ENCODE measurements around the gene DPP3.

DPP3 gene

DNA sequence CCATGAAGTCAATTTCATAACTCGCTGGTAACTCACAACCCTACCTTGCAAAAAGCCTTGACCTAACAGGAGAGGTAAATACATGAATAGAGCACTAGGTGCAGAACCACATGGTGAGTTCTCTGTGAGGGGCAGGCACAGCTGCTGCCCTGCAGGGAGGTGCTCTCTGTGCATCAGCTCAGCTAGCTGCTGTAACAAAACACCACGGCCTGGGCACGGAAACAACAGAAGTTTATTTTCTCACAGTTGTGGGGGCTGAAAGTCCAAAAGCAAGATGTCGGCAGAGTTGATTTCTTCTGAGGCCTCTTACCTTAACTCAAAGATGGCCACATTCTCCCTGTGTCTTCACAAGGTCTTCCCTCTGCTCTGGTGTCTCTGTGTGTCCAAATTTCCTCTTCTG is 28.6 kb upstream of the DPP3 start (continued):
- TF ChIP-seq, protein P1, sequence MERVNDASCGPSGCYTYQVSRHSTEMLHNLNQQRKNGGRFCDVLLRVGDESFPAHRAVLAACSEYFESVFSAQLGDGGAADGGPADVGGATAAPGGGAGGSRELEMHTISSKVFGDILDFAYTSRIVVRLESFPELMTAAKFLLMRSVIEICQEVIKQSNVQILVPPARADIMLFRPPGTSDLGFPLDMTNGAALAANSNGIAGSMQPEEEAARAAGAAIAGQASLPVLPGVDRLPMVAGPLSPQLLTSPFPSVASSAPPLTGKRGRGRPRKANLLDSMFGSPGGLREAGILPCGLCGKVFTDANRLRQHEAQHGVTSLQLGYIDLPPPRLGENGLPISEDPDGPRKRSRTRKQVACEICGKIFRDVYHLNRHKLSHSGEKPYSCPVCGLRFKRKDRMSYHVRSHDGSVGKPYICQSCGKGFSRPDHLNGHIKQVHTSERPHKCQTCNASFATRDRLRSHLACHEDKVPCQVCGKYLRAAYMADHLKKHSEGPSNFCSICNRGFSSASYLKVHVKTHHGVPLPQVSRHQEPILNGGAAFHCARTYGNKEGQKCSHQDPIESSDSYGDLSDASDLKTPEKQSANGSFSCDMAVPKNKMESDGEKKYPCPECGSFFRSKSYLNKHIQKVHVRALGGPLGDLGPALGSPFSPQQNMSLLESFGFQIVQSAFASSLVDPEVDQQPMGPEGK (CRISPR knock-in tag; IDR thresholded peaks at IDR 0.05; ENCODE audit: borderline replicate concordance), result no peak
- TF ChIP-seq ZFP3 (CRISPR knock-in tag; IDR thresholded peaks at IDR 0.05) (no peak), ISL1 (CRISPR knock-in tag; IDR thresholded peaks at IDR 0.05) (no peak)

DNA sequence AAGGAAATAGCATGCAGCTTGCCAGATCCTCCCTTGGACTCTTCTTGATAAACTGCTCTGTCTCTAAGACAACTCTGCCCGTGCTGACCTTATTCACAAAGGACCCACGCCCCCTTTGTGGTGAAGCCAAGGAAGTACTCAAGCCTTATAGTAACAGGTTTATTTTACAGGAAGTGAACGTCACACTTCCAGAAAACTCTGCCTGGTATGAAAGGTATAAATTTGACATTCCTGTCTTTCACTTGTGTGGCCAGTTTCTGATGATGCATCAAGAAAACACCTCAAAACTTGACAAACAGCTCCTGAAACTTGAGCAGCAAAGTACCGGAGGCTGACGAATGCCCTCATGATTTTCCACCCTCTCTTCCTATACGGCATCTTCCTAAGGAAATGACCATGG is 26.0 kb upstream of the DPP3 start:
- peak; percentile 49; the same call in 2 of the 3 replicates for ATAC-seq
- TF ChIP-seq, protein P2, sequence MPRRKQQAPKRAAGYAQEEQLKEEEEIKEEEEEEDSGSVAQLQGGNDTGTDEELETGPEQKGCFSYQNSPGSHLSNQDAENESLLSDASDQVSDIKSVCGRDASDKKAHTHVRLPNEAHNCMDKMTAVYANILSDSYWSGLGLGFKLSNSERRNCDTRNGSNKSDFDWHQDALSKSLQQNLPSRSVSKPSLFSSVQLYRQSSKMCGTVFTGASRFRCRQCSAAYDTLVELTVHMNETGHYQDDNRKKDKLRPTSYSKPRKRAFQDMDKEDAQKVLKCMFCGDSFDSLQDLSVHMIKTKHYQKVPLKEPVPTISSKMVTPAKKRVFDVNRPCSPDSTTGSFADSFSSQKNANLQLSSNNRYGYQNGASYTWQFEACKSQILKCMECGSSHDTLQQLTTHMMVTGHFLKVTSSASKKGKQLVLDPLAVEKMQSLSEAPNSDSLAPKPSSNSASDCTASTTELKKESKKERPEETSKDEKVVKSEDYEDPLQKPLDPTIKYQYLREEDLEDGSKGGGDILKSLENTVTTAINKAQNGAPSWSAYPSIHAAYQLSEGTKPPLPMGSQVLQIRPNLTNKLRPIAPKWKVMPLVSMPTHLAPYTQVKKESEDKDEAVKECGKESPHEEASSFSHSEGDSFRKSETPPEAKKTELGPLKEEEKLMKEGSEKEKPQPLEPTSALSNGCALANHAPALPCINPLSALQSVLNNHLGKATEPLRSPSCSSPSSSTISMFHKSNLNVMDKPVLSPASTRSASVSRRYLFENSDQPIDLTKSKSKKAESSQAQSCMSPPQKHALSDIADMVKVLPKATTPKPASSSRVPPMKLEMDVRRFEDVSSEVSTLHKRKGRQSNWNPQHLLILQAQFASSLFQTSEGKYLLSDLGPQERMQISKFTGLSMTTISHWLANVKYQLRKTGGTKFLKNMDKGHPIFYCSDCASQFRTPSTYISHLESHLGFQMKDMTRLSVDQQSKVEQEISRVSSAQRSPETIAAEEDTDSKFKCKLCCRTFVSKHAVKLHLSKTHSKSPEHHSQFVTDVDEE (CRISPR knock-in tag; IDR thresholded peaks at IDR 0.05), result no peak
- TF ChIP-seq ISL1 (CRISPR knock-in tag; IDR thresholded peaks at IDR 0.05), result no peak
- no peak for TF ChIP-seq ZNF565 (CRISPR knock-in tag; conservative IDR thresholded peaks at IDR 0.05; ENCODE audit: low read depth)
- TF ChIP-seq CSDC2 (CRISPR knock-in tag; IDR thresholded peaks at IDR 0.05), result no peak
- TF ChIP-seq, protein P3, sequence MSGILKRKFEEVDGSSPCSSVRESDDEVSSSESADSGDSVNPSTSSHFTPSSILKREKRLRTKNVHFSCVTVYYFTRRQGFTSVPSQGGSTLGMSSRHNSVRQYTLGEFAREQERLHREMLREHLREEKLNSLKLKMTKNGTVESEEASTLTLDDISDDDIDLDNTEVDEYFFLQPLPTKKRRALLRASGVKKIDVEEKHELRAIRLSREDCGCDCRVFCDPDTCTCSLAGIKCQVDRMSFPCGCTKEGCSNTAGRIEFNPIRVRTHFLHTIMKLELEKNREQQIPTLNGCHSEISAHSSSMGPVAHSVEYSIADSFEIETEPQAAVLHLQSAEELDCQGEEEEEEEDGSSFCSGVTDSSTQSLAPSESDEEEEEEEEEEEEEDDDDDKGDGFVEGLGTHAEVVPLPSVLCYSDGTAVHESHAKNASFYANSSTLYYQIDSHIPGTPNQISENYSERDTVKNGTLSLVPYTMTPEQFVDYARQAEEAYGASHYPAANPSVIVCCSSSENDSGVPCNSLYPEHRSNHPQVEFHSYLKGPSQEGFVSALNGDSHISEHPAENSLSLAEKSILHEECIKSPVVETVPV (CRISPR knock-in tag; IDR thresholded peaks at IDR 0.05), result no peak
- TF ChIP-seq, protein P4, sequence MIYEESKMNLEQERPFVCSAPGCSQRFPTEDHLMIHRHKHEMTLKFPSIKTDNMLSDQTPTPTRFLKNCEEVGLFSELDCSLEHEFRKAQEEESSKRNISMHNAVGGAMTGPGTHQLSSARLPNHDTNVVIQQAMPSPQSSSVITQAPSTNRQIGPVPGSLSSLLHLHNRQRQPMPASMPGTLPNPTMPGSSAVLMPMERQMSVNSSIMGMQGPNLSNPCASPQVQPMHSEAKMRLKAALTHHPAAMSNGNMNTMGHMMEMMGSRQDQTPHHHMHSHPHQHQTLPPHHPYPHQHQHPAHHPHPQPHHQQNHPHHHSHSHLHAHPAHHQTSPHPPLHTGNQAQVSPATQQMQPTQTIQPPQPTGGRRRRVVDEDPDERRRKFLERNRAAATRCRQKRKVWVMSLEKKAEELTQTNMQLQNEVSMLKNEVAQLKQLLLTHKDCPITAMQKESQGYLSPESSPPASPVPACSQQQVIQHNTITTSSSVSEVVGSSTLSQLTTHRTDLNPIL (CRISPR knock-in tag; IDR thresholded peaks at IDR 0.05; ENCODE audit: low read depth), result no peak
- no peak for TF ChIP-seq PPARA (CRISPR knock-in tag; IDR thresholded peaks at IDR 0.05; ENCODE audit: borderline replicate concordance)
- no peak for TF ChIP-seq ZFP30 (CRISPR knock-in tag; IDR thresholded peaks at IDR 0.05)
- no peak for TF ChIP-seq TCF4 (CRISPR knock-in tag; IDR thresholded peaks at IDR 0.05; ENCODE audit: borderline replicate concordance)
- no peak for TF ChIP-seq TOX (CRISPR knock-in tag; IDR thresholded peaks at IDR 0.05; ENCODE audit: borderline replicate concordance)
- no peak for TF ChIP-seq ESRRG (CRISPR knock-in tag; IDR thresholded peaks at IDR 0.05)
- no peak for TF ChIP-seq ZNF70 (CRISPR knock-in tag; IDR thresholded peaks at IDR 0.05)
- no peak for TF ChIP-seq OSR1 (CRISPR knock-in tag; IDR thresholded peaks at IDR 0.05)
- TF ChIP-seq ZFP3 (CRISPR knock-in tag; IDR thresholded peaks at IDR 0.05), result no peak
- TF ChIP-seq RARB (CRISPR knock-in tag; IDR thresholded peaks at IDR 0.05), result no peak
- TF ChIP-seq ARNTL (CRISPR knock-in tag; IDR thresholded peaks at IDR 0.05; ENCODE audit: borderline replicate concordance, low read depth), result no peak

DNA sequence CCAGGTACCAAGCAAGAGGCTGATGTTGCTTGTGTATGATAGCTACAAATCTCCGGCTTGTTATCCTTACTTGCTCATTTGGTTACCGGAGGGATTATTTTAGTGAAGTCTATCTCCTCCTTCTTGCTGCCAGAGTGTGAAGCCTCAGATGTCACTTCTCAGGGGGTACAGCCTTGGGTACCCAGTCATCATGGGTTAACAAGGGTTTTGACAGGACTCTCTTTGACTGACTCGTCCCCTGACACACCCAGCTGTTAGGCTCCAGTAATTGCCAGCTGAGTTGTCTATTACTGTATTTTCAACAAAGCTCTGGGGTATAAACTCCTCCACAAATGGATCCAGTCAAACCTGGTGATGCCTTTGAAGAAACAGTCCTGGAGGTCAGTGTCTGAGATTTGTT is 25.4 kb upstream of the DPP3 start:
- TF ChIP-seq CSDC2 (CRISPR knock-in tag; IDR thresholded peaks at IDR 0.05) (no peak), TCF4 (CRISPR knock-in tag; IDR thresholded peaks at IDR 0.05; ENCODE audit: borderline replicate concordance) (no peak), BACH2 (CRISPR knock-in tag; IDR thresholded peaks at IDR 0.05; ENCODE audit: borderline replicate concordance) (no peak), ZNF565 (CRISPR knock-in tag; conservative IDR thresholded peaks at IDR 0.05; ENCODE audit: low read depth) (no peak), OSR1 (CRISPR knock-in tag; IDR thresholded peaks at IDR 0.05) (no peak)
- ATAC-seq, result no peak; the same call in 2 of the 3 replicates

DNA sequence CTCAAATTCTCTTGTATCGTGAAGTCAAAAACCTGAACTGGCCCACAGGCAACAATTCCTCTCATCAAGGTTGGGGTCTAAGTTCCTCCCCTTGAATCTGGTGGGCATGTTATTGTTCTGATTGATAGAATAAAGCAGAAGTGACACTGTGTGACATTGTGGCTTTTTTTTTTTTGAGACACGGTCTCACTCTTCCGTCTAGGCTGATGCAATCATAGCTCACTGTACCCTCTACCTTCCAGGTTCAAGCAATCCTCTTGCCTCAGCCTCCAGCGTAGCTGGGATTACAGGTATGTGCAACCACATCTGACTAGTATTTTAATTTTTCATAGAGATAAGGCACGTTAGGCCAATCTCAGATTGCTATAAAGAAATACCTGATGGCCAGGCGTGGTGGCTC is 22.4 kb upstream of the DPP3 start:
- ATAC-seq, result no peak
- TF ChIP-seq ZC3H10 (CRISPR knock-in tag; IDR thresholded peaks at IDR 0.05), result no peak
- TF ChIP-seq ZNF8 (CRISPR knock-in tag; IDR thresholded peaks at IDR 0.05), result no peak
- TF ChIP-seq GLIS3 (CRISPR knock-in tag; IDR thresholded peaks at IDR 0.05), result no peak
- no peak for TF ChIP-seq ZFP30 (CRISPR knock-in tag; IDR thresholded peaks at IDR 0.05)
- TF ChIP-seq RARB (CRISPR knock-in tag; IDR thresholded peaks at IDR 0.05), result no peak
- TF ChIP-seq, protein P4 (CRISPR knock-in tag; IDR thresholded peaks at IDR 0.05; ENCODE audit: low read depth), result no peak
- TF ChIP-seq, protein P5, sequence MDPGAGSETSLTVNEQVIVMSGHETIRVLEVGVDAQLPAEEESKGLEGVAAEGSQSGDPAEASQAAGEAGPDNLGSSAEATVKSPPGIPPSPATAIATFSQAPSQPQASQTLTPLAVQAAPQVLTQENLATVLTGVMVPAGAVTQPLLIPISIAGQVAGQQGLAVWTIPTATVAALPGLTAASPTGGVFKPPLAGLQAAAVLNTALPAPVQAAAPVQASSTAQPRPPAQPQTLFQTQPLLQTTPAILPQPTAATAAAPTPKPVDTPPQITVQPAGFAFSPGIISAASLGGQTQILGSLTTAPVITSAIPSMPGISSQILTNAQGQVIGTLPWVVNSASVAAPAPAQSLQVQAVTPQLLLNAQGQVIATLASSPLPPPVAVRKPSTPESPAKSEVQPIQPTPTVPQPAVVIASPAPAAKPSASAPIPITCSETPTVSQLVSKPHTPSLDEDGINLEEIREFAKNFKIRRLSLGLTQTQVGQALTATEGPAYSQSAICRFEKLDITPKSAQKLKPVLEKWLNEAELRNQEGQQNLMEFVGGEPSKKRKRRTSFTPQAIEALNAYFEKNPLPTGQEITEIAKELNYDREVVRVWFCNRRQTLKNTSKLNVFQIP (CRISPR knock-in tag; IDR thresholded peaks at IDR 0.05; ENCODE audit: borderline replicate concordance, low read depth), result no peak
- TF ChIP-seq ZNF565 (CRISPR knock-in tag; conservative IDR thresholded peaks at IDR 0.05; ENCODE audit: low read depth), result no peak
- TF ChIP-seq, protein P2 (CRISPR knock-in tag; IDR thresholded peaks at IDR 0.05), result no peak
- TF ChIP-seq PPARA (CRISPR knock-in tag; IDR thresholded peaks at IDR 0.05; ENCODE audit: borderline replicate concordance), result no peak
- TF ChIP-seq ESRRG (CRISPR knock-in tag; IDR thresholded peaks at IDR 0.05), result no peak
- TF ChIP-seq TCF4 (CRISPR knock-in tag; IDR thresholded peaks at IDR 0.05; ENCODE audit: borderline replicate concordance), result no peak
- no peak for TF ChIP-seq ZFP3 (CRISPR knock-in tag; IDR thresholded peaks at IDR 0.05)

Measured in SK-N-SH treated with all-trans-retinoic acid at 6 μM for 48 hours (cell line).